Retinal pigment epithelial cell (primary cell): ENCODE measurements around the gene IARS1.

Experiments
- DNase-seq: peaks from one replicate; pipeline ENCODE4 v3.0.0-alpha.2; 2010; ENCODE audit warnings: low read depth
- H3K4me3 ChIP-seq: 2 replicates; pipeline ENCODE4 v1.5.1; 2011; ENCODE audit warnings: mild to moderate bottlenecking, low read length, control low read depth, moderate library complexity
- TF ChIP-seq, protein P1 (sequence below): conservative IDR thresholded peaks from 2 replicates; pipeline ENCODE4 v1.5.1; 2011; ENCODE audit warnings: low read depth, low read length, control low read depth, inconsistent platforms

Gene IARS1

DNA sequence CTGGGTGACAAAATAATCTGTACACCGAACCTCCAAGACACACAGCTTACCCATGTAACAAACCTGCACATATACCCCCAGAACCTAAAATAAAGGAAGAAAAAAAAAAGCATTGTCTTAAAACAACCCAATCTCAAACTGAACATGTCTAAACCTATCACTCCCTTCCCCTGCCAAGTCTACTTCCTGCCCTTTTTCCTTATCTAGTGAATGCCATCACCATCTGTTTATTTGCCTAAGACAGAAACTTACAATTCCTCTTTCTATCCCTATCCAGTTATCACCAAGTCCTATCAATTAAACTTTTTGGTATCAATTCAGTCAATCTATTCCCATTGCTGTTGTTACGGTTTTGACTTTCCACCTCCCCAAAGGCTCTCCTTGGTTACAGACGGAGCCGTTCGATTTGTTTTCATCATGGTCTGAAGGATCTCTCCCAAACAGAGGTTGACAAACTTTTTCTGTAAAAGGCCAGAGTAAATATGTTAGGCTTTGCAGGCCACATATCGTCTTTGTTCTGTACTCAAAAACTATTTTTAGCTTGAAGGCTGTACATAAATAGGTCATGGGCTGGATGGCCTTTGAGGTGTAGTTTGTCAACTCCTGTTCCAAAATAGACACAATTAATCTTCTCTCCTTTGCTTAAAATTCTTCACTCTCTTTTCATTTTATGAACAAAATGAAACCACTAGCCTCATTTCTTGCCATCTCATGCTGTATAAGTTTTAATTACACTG lies 19.6 kb upstream of the IARS1 start:
- TF ChIP-seq, protein P1, sequence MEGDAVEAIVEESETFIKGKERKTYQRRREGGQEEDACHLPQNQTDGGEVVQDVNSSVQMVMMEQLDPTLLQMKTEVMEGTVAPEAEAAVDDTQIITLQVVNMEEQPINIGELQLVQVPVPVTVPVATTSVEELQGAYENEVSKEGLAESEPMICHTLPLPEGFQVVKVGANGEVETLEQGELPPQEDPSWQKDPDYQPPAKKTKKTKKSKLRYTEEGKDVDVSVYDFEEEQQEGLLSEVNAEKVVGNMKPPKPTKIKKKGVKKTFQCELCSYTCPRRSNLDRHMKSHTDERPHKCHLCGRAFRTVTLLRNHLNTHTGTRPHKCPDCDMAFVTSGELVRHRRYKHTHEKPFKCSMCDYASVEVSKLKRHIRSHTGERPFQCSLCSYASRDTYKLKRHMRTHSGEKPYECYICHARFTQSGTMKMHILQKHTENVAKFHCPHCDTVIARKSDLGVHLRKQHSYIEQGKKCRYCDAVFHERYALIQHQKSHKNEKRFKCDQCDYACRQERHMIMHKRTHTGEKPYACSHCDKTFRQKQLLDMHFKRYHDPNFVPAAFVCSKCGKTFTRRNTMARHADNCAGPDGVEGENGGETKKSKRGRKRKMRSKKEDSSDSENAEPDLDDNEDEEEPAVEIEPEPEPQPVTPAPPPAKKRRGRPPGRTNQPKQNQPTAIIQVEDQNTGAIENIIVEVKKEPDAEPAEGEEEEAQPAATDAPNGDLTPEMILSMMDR = no peak
- no peak overlapping the region for H3K4me3 ChIP-seq
- no peak for DNase-seq

DNA sequence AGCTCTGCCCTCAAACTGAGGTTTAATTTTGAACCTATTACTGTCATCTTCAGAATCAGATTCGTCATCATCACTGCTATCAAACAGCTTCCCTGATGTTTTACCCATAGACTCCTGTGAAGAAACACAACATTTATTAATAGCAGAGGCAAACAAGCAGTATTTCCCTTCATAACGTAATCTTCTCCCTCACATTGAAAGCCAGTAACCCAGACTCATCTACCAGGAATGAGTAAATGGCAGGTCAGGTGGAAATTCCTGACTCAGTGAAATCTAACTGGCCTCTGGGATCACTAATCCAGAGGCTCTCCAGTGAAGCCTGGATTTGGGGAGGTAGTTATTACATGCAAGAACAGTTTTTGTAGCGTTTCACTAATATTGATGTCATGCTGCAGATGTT lies 17.1 kb upstream of the IARS1 start:
- TF ChIP-seq, protein P1 = no peak
- DNase-seq = no peak

DNA sequence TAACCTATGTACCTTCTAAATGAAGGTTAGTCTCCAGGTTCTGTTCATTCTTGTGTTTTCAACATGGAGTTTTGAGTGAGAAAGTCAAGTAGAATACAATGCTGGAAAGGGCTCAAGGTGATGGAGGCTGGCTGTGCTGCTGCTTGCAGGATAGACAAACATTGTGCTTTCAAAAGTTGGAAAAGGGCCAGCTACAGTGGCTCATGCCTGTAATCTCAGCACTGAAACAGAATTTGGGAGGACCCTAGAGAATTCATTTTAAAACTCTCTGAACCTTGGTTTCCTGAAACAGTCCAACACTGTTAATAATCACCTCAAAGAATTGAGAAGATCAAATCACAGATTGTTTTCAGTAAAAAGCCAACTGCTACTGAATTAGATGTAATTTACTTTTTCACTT lies 15.4 kb upstream of the IARS1 start:
- no peak overlapping the region for H3K4me3 ChIP-seq
- TF ChIP-seq, protein P1 = no peak
- DNase-seq = no peak

More for the DNA sequence above, 17.1 kb upstream of the IARS1 start:
- H3K4me3 ChIP-seq = no peak overlapping the region

DNA sequence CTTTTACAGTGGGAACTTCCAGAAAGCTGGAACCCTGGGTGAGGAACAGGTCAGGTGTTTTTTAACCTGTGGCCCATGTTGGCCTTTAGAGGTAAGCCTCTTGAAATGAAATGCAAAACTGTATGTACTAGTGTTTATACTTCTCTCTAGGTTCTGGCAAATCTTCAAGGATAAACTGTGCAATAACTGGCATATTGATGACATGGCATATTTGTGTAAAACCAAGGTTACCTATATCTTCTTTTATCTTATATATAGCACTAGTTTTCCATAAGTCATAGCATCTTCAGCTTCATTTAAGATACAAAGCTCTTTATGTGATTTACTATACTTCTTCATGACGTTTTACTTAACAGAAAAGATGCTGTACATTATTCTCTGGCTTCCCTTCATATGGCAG lies 7.4 kb upstream of the IARS1 start:
- no peak overlapping the region for H3K4me3 ChIP-seq
- no peak for DNase-seq
- TF ChIP-seq, protein P1 = no peak

DNA sequence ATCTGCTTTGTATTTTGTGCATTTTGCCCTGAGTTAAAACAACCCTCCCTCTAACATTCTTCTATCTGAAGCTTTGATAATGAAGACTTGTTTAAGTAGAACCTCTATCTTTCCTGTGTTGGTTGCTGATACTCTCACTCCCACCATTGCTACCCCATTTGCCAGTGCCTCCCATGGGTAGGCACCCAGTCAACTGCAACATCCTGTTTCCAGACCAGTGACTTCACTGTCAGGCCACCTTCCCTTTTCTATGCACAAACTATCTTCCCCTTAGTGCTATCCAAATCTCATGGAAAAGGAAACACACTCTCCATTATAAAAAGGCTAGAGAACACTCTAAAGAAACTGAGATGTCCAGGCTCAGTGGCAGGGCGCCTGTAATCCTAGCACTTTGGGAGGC lies 5.6 kb upstream of the IARS1 start:
- no peak overlapping the region for H3K4me3 ChIP-seq
- DNase-seq = no peak
- TF ChIP-seq, protein P1 = no peak

DNA sequence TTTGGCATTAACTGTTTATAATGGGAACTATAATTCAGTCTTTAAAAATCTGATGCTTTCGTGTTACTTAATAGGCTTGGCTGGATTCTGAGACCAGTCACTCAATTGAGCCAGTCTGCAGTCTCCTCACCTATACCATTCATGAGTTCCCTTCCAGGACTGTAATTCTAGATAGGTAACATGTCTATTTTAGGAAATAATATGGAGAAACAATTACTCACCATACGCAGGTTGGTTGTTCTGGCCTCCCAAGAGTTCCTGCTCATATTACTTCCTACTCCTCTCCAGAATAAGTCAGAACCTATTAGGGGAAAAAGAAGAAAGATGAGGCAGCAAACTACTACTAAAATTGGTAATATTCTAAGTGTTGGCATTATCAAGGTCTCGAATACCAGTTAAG lies 4.5 kb upstream of the IARS1 start:
- no peak for DNase-seq
- TF ChIP-seq, protein P1 = no peak
- H3K4me3 ChIP-seq = no peak overlapping the region

DNA sequence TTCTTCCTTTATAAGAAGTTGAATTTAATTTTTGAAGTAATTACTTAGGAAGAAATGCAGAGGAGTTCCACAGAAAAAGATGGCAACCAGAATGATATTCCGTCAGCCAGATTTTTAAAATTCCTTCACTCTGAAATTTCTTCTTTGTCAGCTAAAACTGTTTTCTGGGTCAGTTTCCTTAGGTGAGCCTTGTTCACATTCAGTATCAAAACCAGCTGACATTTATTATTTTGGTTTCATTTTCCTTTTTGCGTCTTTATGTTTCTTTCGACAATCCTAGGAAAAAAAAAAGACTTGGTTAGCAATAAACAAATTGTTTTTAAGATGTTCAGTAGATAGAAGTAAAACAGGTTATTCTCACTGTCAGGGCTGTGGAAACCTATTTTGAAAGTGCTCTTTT lies 4.1 kb upstream of the IARS1 start:
- no peak for DNase-seq
- H3K4me3 ChIP-seq = no peak overlapping the region
- TF ChIP-seq, protein P1 = no peak
